Smooth muscle cell of the brain vasculature (primary cell): ENCODE data around the gene PFKP.

ENCODE experiments used
- DNase-seq: peaks from one replicate; pipeline ENCODE4 v3.0.0-alpha.2; 2012; ENCODE audit warnings: low read depth, low spot score

The PFKP gene

GRCh38 chr10:3115685-3116084 lies 48.3 kb downstream of the PFKP start:
- DNase-seq: no peak

- DNase-seq: no peak
These were observed 49.3 kb downstream of the PFKP start for GRCh38 chr10:3116508-3117100.

- DNase-seq: no peak
These were observed 50.1 kb downstream of the PFKP start for GRCh38 chr10:3117486-3117885.

- DNase-seq: no peak
These were observed 51.3 kb downstream of the PFKP start for GRCh38 chr10:3118641-3119091.

- no peak for DNase-seq
These were observed 52.6 kb downstream of the PFKP start for GRCh38 chr10:3119796-3120459.

GRCh38 chr10:3122034-3122433 lies 54.7 kb downstream of the PFKP start:
- no peak for DNase-seq

- DNase-seq: no peak
These were observed 55.3 kb downstream of the PFKP start for GRCh38 chr10:3122486-3123205.

GRCh38 chr10:3123571-3124411 lies 56.4 kb downstream of the PFKP start:
- DNase-seq: no peak

GRCh38 chr10:3124412-3125175 lies 57.2 kb downstream of the PFKP start:
- no peak for DNase-seq

GRCh38 chr10:3125527-3126170 lies 58.3 kb downstream of the PFKP start:
- no peak for DNase-seq

GRCh38 chr10:3126249-3126648 lies 58.9 kb downstream of the PFKP start:
- DNase-seq: no peak

GRCh38 chr10:3126741-3127346 lies 59.5 kb downstream of the PFKP start:
- no peak for DNase-seq

GRCh38 chr10:3127921-3128320 lies 60.6 kb downstream of the PFKP start:
- DNase-seq: no peak

GRCh38 chr10:3128379-3129130 lies 61.2 kb downstream of the PFKP start:
- no peak for DNase-seq

GRCh38 chr10:3129581-3130340 lies 62.4 kb downstream of the PFKP start:
- no peak for DNase-seq

GRCh38 chr10:3131098-3131497 lies 63.8 kb downstream of the PFKP start:
- DNase-seq: no peak

GRCh38 chr10:3132036-3133025 lies 65.0 kb downstream of the PFKP start:
- DNase-seq: no peak

GRCh38 chr10:3133948-3134347 lies 66.6 kb downstream of the PFKP start:
- no peak for DNase-seq
